Caco-2 (cell line): Measurements from ENCODE around the gene YDJC. TPM values are rescaled to one million over a fixed set of nuclear protein-coding genes. Genes with fewer than 3 reads are reported as not detected.

Experiments
- BruUV-seq: library from RNA; stranded (reverse); fragments of 400-500 nt; replicated peaks from 2 replicates; lab custom pipeline; 2021; lab: Mats Ljungman, UMichigan
- CTCF ChIA-PET: fragments of 300-600 bp; sonication (Branson Sonifier 250); formaldehyde crosslinking; loops from one replicate; lab custom pipeline; 2022; ENCODE audit warnings: antibody characterized with exemption; lab: Charles Lee
- POLR2A ChIA-PET: fragments of 300-600 bp; sonication (Branson Sonifier 250); formaldehyde crosslinking; loops from one replicate; lab custom pipeline; 2022; ENCODE audit warnings: antibody characterized with exemption; lab: Charles Lee
- DNase-seq, 2 experiments: peaks; one replicate each; pipeline versions ENCODE4 v3.0.0 to v3.0.0-alpha.2; 2020 to 2022
- H3K27me3 ChIP-seq: replicated peaks from 2 replicates; pipeline ENCODE4 v1.6.0; 2011; ENCODE audit warnings: low read length; ENCODE audit not compliant: control insufficient read depth, insufficient read depth
- H3K36me3 ChIP-seq: 2 replicates; pipeline ENCODE4 v1.5.1; 2011; ENCODE audit warnings: low read length; ENCODE audit not compliant: control insufficient read depth, insufficient read depth
- H3K4me1 ChIP-seq: fragments of 250-450 bp; sonication (Bioruptor Pico); 2 replicates; pipeline ENCODE4 v1.5.1; 2020; ENCODE audit warnings: mild to moderate bottlenecking
- H3K4me3 ChIP-seq: 2 replicates; pipeline ENCODE4 v1.5.1; 2011; ENCODE audit warnings: low read depth, mild to moderate bottlenecking, control low read depth, low read length
- H3K9me3 ChIP-seq: fragments of 250-450 bp; sonication (Bioruptor Pico); 2 replicates; pipeline ENCODE4 v1.5.1; 2020; ENCODE audit warnings: mild to moderate bottlenecking, moderate library complexity
- H3K27ac Mint-ChIP-seq: one replicate; pipeline ENCODE4 v1.8.0; 2022; ENCODE audit warnings: mixed read lengths; ENCODE audit not compliant: unreplicated experiment
- H3K27me3 Mint-ChIP-seq: one replicate; pipeline ENCODE4 v1.8.0; 2022; ENCODE audit warnings: mixed read lengths; ENCODE audit not compliant: insufficient read depth, unreplicated experiment
- H3K36me3 Mint-ChIP-seq: one replicate; pipeline ENCODE4 v1.8.0; 2022; ENCODE audit warnings: mild to moderate bottlenecking, mixed read lengths; ENCODE audit not compliant: insufficient read depth, unreplicated experiment
- H3K4me1 Mint-ChIP-seq: one replicate; pipeline ENCODE4 v1.8.0; 2022; ENCODE audit warnings: low read depth, mixed read lengths; ENCODE audit not compliant: unreplicated experiment
- H3K4me3 Mint-ChIP-seq: one replicate; pipeline ENCODE4 v1.8.0; 2022; ENCODE audit warnings: mild to moderate bottlenecking, moderate library complexity, mixed read lengths; ENCODE audit not compliant: unreplicated experiment
- H3K9me3 Mint-ChIP-seq: one replicate; pipeline ENCODE4 v1.8.0; 2022; ENCODE audit warnings: mixed read lengths; ENCODE audit not compliant: unreplicated experiment
- CTCF ChIP-seq, 2 experiments: fragments of 200-600 bp in 1 of 2; IDR thresholded peaks; 1 replicate in 1 of 2; 2 replicates in 1 of 2; pipeline versions ENCODE4 v1.5.1 to v1.8.0; 2011 to 2022; ENCODE audit warnings: antibody characterized with exemption in 1 of 2, control low read depth in 1 of 2, inconsistent platforms in 1 of 2, low read depth in 1 of 2, low read length in 1 of 2, mild to moderate bottlenecking in 1 of 2, moderate library complexity in 1 of 2; ENCODE audit not compliant: insufficient read depth in 1 of 2, severe bottlenecking in 1 of 2, unreplicated experiment in 1 of 2
- intact Hi-C: fragments of 100-400 bp; cut with micrococcal nuclease; formaldehyde crosslinking; loops from one replicate; pipeline ENCODE4 v1.10.0; 2022; ENCODE audit not compliant: unreplicated experiment
- total RNA-seq: library from RNA; stranded (reverse); gene quantifications from 2 replicates; pipeline ENCODE4 v1.2.3, GENCODE V29; 2022

Gene YDJC
- total RNA-seq, 1 experiment from 2014 or later, result 60.0 TPM

DNA sequence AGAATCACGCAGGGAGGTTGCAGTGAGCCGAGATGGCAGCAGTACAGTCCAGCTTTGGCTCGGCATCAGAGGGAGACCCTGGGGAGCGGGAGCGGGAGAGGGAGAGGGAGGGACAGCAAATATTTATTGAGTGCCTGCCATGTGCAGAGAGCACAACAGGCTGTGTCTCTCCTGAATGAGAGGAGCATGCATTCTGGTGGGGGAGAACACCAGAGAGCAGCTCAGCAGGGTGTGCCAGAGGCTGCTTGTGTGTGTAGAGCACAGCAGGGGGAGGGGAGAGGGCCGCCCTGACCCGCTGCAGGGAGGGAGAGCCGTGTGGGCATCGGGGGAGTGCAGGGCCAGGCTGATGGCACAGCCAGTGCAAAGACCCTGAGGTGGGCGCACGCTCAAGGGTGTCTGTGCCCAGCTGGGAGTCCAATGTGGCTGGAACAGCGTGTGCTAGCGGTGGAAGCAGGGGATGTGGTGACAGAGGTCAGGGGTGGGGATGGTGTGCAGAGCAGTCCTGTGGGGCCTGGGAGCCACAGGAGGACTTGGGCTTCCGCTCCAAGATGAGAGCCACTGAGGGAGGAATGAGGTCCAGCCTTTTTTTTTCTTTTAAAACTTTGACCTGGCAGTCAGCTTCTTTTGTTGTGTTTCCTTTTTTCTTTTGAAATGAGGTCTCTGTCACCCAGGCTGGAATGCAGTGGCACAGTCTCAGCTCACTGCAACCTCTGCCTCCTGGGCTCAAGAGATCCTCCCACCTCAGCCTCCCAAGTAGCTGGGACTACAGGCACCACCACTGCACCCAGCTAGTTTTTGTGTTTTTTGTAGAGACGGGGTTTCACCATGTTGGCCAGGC lies 48.0 kb upstream of the YDJC start:
- TF ChIP-seq CTCF (IDR thresholded peaks at IDR 0.05; ENCODE audit: insufficient read depth in 1 of 2, low read depth in 1 of 2, low read length in 1 of 2, severe bottlenecking in 1 of 2, unreplicated experiment in 1 of 2), result no peak
- no TSS peak for BruUV-seq

DNA sequence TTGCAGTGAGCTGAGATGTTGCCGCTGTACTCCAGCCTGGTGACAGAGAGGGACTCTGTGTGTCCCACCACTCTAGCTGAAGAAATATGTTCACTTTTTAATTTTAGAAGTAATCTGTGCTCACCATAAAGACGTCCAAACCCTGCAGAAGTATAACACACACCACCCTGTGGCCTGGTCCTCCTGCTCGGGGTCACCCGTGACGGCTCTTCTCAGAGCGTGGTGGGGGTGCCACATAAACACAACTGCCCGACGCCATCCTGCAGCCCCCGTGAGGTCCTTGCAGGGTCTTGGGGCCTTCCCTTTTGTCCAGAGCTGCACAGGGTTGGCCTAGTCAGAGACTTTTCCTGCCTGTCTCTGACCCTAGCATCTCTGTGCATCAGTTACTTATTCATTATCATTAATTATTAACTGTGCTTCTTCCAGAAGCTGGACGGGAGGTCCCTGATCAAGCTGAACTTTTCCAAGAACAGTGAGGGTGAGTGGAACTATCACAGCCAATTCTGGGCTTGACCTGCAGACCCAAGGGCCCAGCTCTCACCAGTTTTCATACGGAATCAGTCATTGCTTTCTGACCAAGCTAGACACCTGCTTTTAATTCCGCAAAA lies 44.9 kb upstream of the YDJC start:
- H3K4me1 ChIP-seq, result no peaks in the 10 kb centered on the region
- no peaks in the 10 kb centered on the region for H3K9me3 Mint-ChIP-seq
- no peak overlapping the region for H3K4me3 Mint-ChIP-seq
- ChIA-PET CTCF (no interaction called here), POLR2A (no interaction called here)
- H3K27me3 ChIP-seq, result no peaks in the 10 kb centered on the region
- no TSS peak for BruUV-seq
- no peaks in the 10 kb centered on the region for H3K4me1 Mint-ChIP-seq
- no peaks in the 10 kb centered on the region for H3K27me3 Mint-ChIP-seq
- no peak overlapping the region for H3K4me3 ChIP-seq
- intact Hi-C loops, result no loop called here
- no peaks in the 10 kb centered on the region for H3K9me3 ChIP-seq
- no peak for DNase-seq
- H3K36me3 ChIP-seq, result peaks cover 9% of the 10 kb centered on the region
- peaks cover 64% of the 10 kb centered on the region for H3K36me3 Mint-ChIP-seq
- no peak overlapping the region for H3K27ac Mint-ChIP-seq
- no peak for TF ChIP-seq CTCF (IDR thresholded peaks at IDR 0.05; ENCODE audit: insufficient read depth in 1 of 2, low read depth in 1 of 2, low read length in 1 of 2, severe bottlenecking in 1 of 2, unreplicated experiment in 1 of 2)

More for the DNA sequence above, 48.0 kb upstream of the YDJC start:
- no peak for DNase-seq
- CTCF ChIA-PET, result no interaction called here
- H3K4me3 ChIP-seq, result no peak overlapping the region
- peaks cover 58% of the 10 kb centered on the region for H3K36me3 Mint-ChIP-seq
- H3K4me1 ChIP-seq, result no peaks in the 10 kb centered on the region
- H3K27me3 Mint-ChIP-seq, result no peaks in the 10 kb centered on the region
- POLR2A ChIA-PET, result no interaction called here
- no peaks in the 10 kb centered on the region for H3K9me3 ChIP-seq
- H3K36me3 ChIP-seq, result peaks cover 4% of the 10 kb centered on the region
- H3K9me3 Mint-ChIP-seq, result no peaks in the 10 kb centered on the region
- H3K4me1 Mint-ChIP-seq, result no peaks in the 10 kb centered on the region
- intact Hi-C loops, result no loop called here
- H3K4me3 Mint-ChIP-seq, result no peak overlapping the region
- H3K27me3 ChIP-seq, result no peaks in the 10 kb centered on the region
- H3K27ac Mint-ChIP-seq, result no peak overlapping the region

- H3K4me1 Mint-ChIP-seq, result peaks cover 7% of the 10 kb centered on the region
Observed at GRCh38 chr22:21673534-21674321, 43.9 kb upstream of the YDJC start.

More at GRCh38 chr22:21673534-21674321, 43.9 kb upstream of the YDJC start:
- Histone ChIP-seq H3K4me1 (no peaks in the 10 kb centered on the region), H3K4me3 (no peak overlapping the region), H3K27me3 (no peaks in the 10 kb centered on the region), H3K9me3 (no peaks in the 10 kb centered on the region), H3K36me3 (peaks cover 9% of the 10 kb centered on the region)
- Mint-ChIP-seq H3K27me3 (no peaks in the 10 kb centered on the region), H3K4me3 (no peak overlapping the region), H3K36me3 (peaks cover 71% of the 10 kb centered on the region), H3K27ac (no peak overlapping the region), H3K9me3 (no peaks in the 10 kb centered on the region)
- no TSS peak for BruUV-seq
- no peak for DNase-seq
- intact Hi-C loops, result no loop called here
- ChIA-PET CTCF (interaction anchor here (0.7 kb wide), 1 partner anchor 53 kb away, joined by 3 read pairs; no protein-coding TSS in a partner anchor), POLR2A (no interaction called here)
- no peak for TF ChIP-seq CTCF (IDR thresholded peaks at IDR 0.05; ENCODE audit: insufficient read depth in 1 of 2, low read depth in 1 of 2, low read length in 1 of 2, severe bottlenecking in 1 of 2, unreplicated experiment in 1 of 2)
